C4-2B (cell line): ENCODE measurements around the gene SNW1.

Experiments
- ZFX ChIP-seq: fragments of 450-650 bp; IDR thresholded peaks from 2 replicates; pipeline ENCODE4 v1.6.1; 2017
- TF ChIP-seq, protein P1 (sequence below): fragments of 450-650 bp; conservative IDR thresholded peaks from 2 replicates; pipeline ENCODE4 v1.5.1; 2017; ENCODE audit warnings: mild to moderate bottlenecking

DNA sequence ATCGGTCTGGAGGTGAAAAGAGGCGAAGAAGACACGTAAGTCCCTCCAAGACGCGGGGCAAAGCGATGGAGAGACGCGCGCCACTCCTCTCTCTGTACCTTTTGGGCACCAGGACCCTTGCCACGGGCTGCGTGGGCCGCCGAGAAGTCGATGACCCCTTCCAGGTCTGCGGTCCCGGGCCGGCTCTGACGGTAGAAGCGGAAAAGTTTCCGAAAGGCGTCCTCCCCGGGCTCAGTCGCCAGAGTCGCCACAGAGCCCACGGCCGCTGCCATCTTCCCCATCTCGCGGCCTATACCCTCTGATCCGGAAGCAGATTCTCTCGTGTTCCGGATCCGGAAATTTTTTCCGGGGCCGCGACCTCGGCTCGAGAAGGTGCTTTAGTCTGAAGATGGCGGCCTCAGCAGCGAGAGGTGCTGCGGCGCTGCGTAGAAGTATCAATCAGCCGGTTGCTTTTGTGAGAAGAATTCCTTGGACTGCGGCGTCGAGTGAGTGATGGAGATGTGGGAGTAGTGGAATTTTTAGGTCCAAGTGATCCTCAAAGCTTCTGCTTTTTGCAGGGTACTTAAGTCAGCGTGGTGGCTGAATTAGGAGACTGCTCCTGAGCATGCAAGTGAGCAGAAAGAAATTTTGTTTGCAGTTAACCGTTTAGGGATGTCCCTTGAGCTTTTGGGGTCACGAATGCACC lies 53.1 kb downstream of the SNW1 start, which contains the start of the genes ALKBH1 and SLIRP:
- TF ChIP-seq, protein P1, sequence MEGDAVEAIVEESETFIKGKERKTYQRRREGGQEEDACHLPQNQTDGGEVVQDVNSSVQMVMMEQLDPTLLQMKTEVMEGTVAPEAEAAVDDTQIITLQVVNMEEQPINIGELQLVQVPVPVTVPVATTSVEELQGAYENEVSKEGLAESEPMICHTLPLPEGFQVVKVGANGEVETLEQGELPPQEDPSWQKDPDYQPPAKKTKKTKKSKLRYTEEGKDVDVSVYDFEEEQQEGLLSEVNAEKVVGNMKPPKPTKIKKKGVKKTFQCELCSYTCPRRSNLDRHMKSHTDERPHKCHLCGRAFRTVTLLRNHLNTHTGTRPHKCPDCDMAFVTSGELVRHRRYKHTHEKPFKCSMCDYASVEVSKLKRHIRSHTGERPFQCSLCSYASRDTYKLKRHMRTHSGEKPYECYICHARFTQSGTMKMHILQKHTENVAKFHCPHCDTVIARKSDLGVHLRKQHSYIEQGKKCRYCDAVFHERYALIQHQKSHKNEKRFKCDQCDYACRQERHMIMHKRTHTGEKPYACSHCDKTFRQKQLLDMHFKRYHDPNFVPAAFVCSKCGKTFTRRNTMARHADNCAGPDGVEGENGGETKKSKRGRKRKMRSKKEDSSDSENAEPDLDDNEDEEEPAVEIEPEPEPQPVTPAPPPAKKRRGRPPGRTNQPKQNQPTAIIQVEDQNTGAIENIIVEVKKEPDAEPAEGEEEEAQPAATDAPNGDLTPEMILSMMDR = 0 out of 2 replicates have a peak, but pooled peaks have one; percentile 3
- TF ChIP-seq ZFX = peak; percentile 28; the same call in 1 of the 2 replicates
